GM12878 (cell line): ENCODE data around the gene ZXDA.

Experiments used
- CTCF ChIP-seq, 3 experiments: IDR thresholded peaks in 2 of 3; conservative IDR thresholded peaks in 1 of 3; 2 replicates each; pipeline ENCODE4 v1.5.1; 2011; ENCODE audit warnings: low read depth in 3 of 3, low read length in 3 of 3, mild to moderate bottlenecking in 3 of 3, control low read depth in 2 of 3, moderate library complexity in 2 of 3, inconsistent platforms in 1 of 3, mixed read lengths in 1 of 3; ENCODE audit not compliant: control insufficient read depth in 2 of 3, insufficient read depth in 1 of 3; ENCODE audit errors: extremely low read depth in 1 of 3
- JUND ChIP-seq: IDR thresholded peaks from 2 replicates; pipeline ENCODE4 v1.6.1; 2012; ENCODE audit warnings: low read depth, mild to moderate bottlenecking, low read length, improper control_type of control experiment, moderate library complexity
- NFYB ChIP-seq: IDR thresholded peaks from 2 replicates; pipeline ENCODE4 v1.6.1; 2011; ENCODE audit warnings: low read depth, mild to moderate bottlenecking, low read length, improper control_type of control experiment, moderate library complexity; ENCODE audit not compliant: insufficient read depth
- POLR2A ChIP-seq: IDR thresholded peaks from 2 replicates; pipeline ENCODE4 v1.6.1; 2011; ENCODE audit warnings: low read depth, mild to moderate bottlenecking, low read length
- REST ChIP-seq: IDR thresholded peaks from 2 replicates; pipeline ENCODE4 v1.6.1; 2012; ENCODE audit warnings: mild to moderate bottlenecking, low read depth, low read length
- SMC3 ChIP-seq: IDR thresholded peaks from 2 replicates; pipeline ENCODE4 v1.6.1; 2011; ENCODE audit warnings: low read length, improper control_type of control experiment, borderline replicate concordance
- ZBED1 ChIP-seq: IDR thresholded peaks from 2 replicates; pipeline ENCODE4 v1.6.1; 2016; ENCODE audit warnings: borderline replicate concordance

- no peak for TF ChIP-seq ZBED1
- no peak for TF ChIP-seq CTCF (IDR thresholded peaks at IDR 0.05 in 2 of 3, conservative IDR thresholded peaks at IDR 0.05 in 1 of 3; ENCODE audit: control insufficient read depth in 2 of 3, extremely low read depth in 1 of 3, insufficient read depth in 1 of 3, low read depth in 3 of 3, low read length in 3 of 3)
- TF ChIP-seq POLR2A, result no peak
- no peak for TF ChIP-seq REST
- TF ChIP-seq SMC3, result no peak
- no peak for TF ChIP-seq NFYB
- no peak for TF ChIP-seq JUND
Measured at GRCh38 chrX:57925806-57926205, 15.5 kb upstream of the ZXDA start.
